Upper lobe of left lung (tissue), 6 donors: ENCODE measurements around the gene SPATA13. TPM values are rescaled to one million over a fixed set of nuclear protein-coding genes. Genes with fewer than 3 reads are reported as not detected.

Experiments
- ATAC-seq, 2 donors: fragments of 200-7000 bp; cut with Tn5 transposase; one replicate each; pipeline ENCODE4 v1.9.1; 2022; ENCODE audit warnings: mild to moderate bottlenecking in 2 of 2, moderate library complexity in 2 of 2; ENCODE audit not compliant: low FRiP score in 2 of 2
- DNase-seq, 2 donors: peaks; one replicate each; pipeline ENCODE4 v3.0.0-alpha.2; 2019 to 2020
- H3K27ac ChIP-seq, 4 donors: fragments of 200-600 bp; sonication (generic); one replicate each; pipeline ENCODE4 v1.5.1; 2016 to 2019
- H3K27me3 ChIP-seq, 4 donors: fragments of 200-600 bp; sonication (generic); one replicate each; pipeline ENCODE4 v1.5.1; 2017 to 2019
- H3K36me3 ChIP-seq, 4 donors: fragments of 200-600 bp; sonication (generic); one replicate each; pipeline ENCODE4 v1.5.1; 2016 to 2019
- H3K4me1 ChIP-seq, 4 donors: fragments of 200-600 bp; sonication (generic); one replicate each; pipeline ENCODE4 v1.5.1; 2018 to 2019
- H3K4me3 ChIP-seq, 4 donors: fragments of 200-600 bp; sonication (generic); one replicate each; pipeline ENCODE4 v1.5.1; 2017 to 2019; ENCODE audit warnings: mild to moderate bottlenecking in 2 of 4, moderate library complexity in 1 of 4
- H3K9me3 ChIP-seq, 4 donors: fragments of 200-600 bp; sonication (generic); one replicate each; pipeline ENCODE4 v1.5.1; 2018 to 2019
- EP300 ChIP-seq, 4 donors: sonication (generic); formaldehyde crosslinking; IDR thresholded peaks; one replicate each; pipeline ENCODE4 v1.5.1; 2017; ENCODE audit warnings: antibody characterized with exemption in 4 of 4, control low read depth in 2 of 4
- POLR2A ChIP-seq, 4 donors: fragments of 450-650 bp; IDR thresholded peaks; one replicate each; pipeline ENCODE4 v1.5.1; 2016 to 2017; ENCODE audit warnings: antibody characterized with exemption in 4 of 4, mild to moderate bottlenecking in 2 of 4
- POLR2AphosphoS5 ChIP-seq, 2 donors: sonication (generic); formaldehyde crosslinking; IDR thresholded peaks; one replicate each; pipeline ENCODE4 v1.5.1; 2017; ENCODE audit warnings: antibody characterized with exemption in 2 of 2
- WGBS, 2 donors: methylation state at CpG; one replicate each; pipeline ENCODE4 v1.1.5; 2017 to 2018; 5-methylcytosine and 5-hydroxymethylcytosine counted together
- total RNA-seq, 6 donors: library from RNA; depleted of rRNA in 4 of 6; stranded (reverse); fragments of >200 nt in 4 of 6; gene quantifications; one replicate each; pipeline versions ENCODE4 v1.1.0 to v1.2.1, GENCODE V29; 2016 to 2021
- TF ChIP-seq, protein P1 (sequence below), 6 experiments: fragments of 450-650 bp in 4 of 6; fragments of 200-600 bp in 2 of 6; sonication (generic) in 2 of 6; IDR thresholded peaks; one replicate each; pipeline ENCODE4 v1.5.1; 2016 to 2019; ENCODE audit warnings: antibody characterized with exemption in 6 of 6
- donor health status: DM: no; HTN: no; CAD: no; lungs with moderate emphysema.
- donor health status: DM: no; HTN: yes; CAD: no; lungs with severe emphysema.

SPATA13 gene
- total RNA-seq, 6 donors from 2014 or later = 31.2 to 77.5 (median 49.2) TPM

GRCh38 chr13:24178847-24179485 is 18.4 kb downstream of the SPATA13 start:
- DNase-seq = no peak
- no peak overlapping the region for H3K27ac ChIP-seq

GRCh38 chr13:24179486-24179850 is 18.9 kb downstream of the SPATA13 start:
- H3K27ac ChIP-seq = no peak overlapping the region
- H3K36me3 ChIP-seq = no peaks in the 10 kb centered on the region
- WGBS, 2 donors = 50 to 65% methylated on average over 1 of the region's 1 CpG
- no peak for TF ChIP-seq EP300 (IDR thresholded peaks at IDR 0.05)
- TF ChIP-seq POLR2A (IDR thresholded peaks at IDR 0.05) = no peak
- TF ChIP-seq, protein P1, sequence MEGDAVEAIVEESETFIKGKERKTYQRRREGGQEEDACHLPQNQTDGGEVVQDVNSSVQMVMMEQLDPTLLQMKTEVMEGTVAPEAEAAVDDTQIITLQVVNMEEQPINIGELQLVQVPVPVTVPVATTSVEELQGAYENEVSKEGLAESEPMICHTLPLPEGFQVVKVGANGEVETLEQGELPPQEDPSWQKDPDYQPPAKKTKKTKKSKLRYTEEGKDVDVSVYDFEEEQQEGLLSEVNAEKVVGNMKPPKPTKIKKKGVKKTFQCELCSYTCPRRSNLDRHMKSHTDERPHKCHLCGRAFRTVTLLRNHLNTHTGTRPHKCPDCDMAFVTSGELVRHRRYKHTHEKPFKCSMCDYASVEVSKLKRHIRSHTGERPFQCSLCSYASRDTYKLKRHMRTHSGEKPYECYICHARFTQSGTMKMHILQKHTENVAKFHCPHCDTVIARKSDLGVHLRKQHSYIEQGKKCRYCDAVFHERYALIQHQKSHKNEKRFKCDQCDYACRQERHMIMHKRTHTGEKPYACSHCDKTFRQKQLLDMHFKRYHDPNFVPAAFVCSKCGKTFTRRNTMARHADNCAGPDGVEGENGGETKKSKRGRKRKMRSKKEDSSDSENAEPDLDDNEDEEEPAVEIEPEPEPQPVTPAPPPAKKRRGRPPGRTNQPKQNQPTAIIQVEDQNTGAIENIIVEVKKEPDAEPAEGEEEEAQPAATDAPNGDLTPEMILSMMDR (IDR thresholded peaks at IDR 0.05) = no peak
- TF ChIP-seq POLR2AphosphoS5 (IDR thresholded peaks at IDR 0.05) = no peak
- no peak for DNase-seq
- no peaks in the 10 kb centered on the region for H3K27me3 ChIP-seq
- peaks cover 0 to 6% (median 0%) of the 10 kb centered on the region in 4 donors for H3K4me1 ChIP-seq
- no peak for ATAC-seq
- no peaks in the 10 kb centered on the region for H3K9me3 ChIP-seq
- no peak overlapping the region for H3K4me3 ChIP-seq

More at GRCh38 chr13:24178847-24179485, 18.4 kb downstream of the SPATA13 start:
- no peaks in the 10 kb centered on the region for H3K36me3 ChIP-seq
- 80 to 84% methylated on average over 2 of the region's 2 CpGs for WGBS, 2 donors
- peaks cover 0 to 6% (median 0%) of the 10 kb centered on the region in 4 donors for H3K4me1 ChIP-seq
- H3K4me3 ChIP-seq = no peak overlapping the region
- TF ChIP-seq, protein P1 (IDR thresholded peaks at IDR 0.05) = no peak
- TF ChIP-seq POLR2AphosphoS5 (IDR thresholded peaks at IDR 0.05) (no peak), POLR2A (IDR thresholded peaks at IDR 0.05) (no peak), EP300 (IDR thresholded peaks at IDR 0.05) (no peak)
- H3K9me3 ChIP-seq = no peaks in the 10 kb centered on the region
- no peak for ATAC-seq
- no peaks in the 10 kb centered on the region for H3K27me3 ChIP-seq

DNA sequence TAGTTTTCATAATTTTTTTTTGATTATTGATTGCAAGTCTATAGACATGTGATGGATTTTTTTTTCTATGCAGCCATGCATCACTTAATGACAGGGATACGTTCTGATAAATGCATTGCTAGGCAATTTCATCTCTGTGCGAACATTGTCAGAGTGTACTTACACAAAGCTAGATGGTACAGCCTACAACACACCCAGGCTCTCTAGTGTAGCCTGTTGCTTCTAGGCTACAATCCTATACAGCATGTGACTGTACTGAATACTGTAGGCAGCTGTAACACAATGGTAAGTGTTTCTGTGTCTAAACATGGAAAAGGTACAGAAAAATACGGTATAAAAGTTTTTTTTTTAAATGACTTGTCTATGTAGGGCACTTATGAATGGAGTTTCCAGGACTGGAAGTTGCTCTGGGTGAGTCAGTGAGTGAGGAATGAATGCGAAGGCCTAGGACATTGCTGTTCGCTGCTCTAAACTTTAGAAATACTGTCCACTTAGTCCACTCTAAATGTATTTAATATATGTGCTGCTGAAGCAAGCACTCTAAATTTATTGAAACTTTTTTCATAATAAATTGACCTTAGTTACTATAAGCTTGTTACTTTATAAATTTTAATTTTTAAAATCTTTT is 20.3 kb downstream of the SPATA13 start:
- ATAC-seq (no peak), DNase-seq (no peak)
- 92 to 93% methylated on average over 5 of the region's 5 CpGs for WGBS, 2 donors
- Histone ChIP-seq H3K4me3 (no peak overlapping the region), H3K4me1 (peaks cover 0 to 6% (median 0%) of the 10 kb centered on the region in 4 donors), H3K27ac (no peak overlapping the region), H3K27me3 (no peaks in the 10 kb centered on the region), H3K9me3 (no peaks in the 10 kb centered on the region), H3K36me3 (no peaks in the 10 kb centered on the region)
- TF ChIP-seq EP300 (IDR thresholded peaks at IDR 0.05) = no peak
- no peak for TF ChIP-seq POLR2A (IDR thresholded peaks at IDR 0.05)
- no peak for TF ChIP-seq POLR2AphosphoS5 (IDR thresholded peaks at IDR 0.05)
- TF ChIP-seq, protein P1 (IDR thresholded peaks at IDR 0.05) = no peak

DNA sequence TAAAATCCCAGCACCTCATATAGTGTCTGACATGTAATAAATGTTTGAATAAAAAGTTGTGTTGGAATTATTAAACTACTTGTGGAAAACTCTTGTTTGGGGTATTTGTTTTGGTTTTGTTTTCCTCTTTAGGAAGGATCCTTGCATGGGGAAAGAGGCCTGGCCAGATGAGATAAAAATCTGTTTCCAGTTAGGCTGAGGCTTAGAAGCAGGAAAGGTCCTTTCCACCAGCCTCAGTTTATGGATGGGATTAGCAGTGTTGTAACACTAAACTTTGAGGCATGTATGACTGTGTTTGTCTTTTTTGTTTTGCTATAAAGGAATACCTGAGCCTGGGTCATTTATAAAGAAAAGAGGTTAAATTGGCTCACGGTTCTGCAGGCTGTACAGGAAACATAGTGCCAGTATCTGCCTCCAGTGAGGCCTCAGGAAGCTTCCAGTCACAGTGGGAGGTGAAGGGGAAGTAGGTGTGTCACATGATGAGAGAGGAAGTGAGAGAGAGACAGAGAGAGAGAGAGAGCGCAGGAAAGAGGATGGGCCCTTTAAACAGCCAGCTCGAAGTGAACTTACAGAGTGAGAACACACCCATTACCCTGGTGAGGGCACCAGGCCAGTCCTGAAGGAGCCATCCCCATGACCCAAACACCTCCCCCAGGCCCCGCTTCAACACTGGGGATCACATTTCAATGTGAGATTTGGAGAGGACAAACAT is 21.6 kb downstream of the SPATA13 start:
- Histone ChIP-seq H3K9me3 (no peaks in the 10 kb centered on the region), H3K27ac (peak overlapping the region in 1 of 4 donors; percentile 35), H3K36me3 (no peaks in the 10 kb centered on the region), H3K27me3 (no peaks in the 10 kb centered on the region), H3K4me1 (peaks cover 0 to 6% (median 0%) of the 10 kb centered on the region in 4 donors), H3K4me3 (no peak overlapping the region)
- DNase-seq (no peak), ATAC-seq (no peak)
- WGBS, 2 donors = 63 to 72% methylated on average over 4 of the region's 4 CpGs
- TF ChIP-seq POLR2A (IDR thresholded peaks at IDR 0.05) = no peak
- TF ChIP-seq, protein P1 (IDR thresholded peaks at IDR 0.05) = no peak
- TF ChIP-seq EP300 (IDR thresholded peaks at IDR 0.05) = no peak
- no peak for TF ChIP-seq POLR2AphosphoS5 (IDR thresholded peaks at IDR 0.05)
